Fibroblast of pulmonary artery (primary cell): ENCODE results near the gene CHID1.

ENCODE experiments used
- DNase-seq: peaks from one replicate; pipeline ENCODE4 v3.0.0-alpha.2; 2010; ENCODE audit warnings: low read depth
- H3K4me3 ChIP-seq: replicated peaks from 2 replicates; pipeline ENCODE4 v1.5.1; 2011; ENCODE audit warnings: low read depth, mild to moderate bottlenecking, control low read depth, low read length, moderate library complexity
- CTCF ChIP-seq: IDR thresholded peaks from 2 replicates; pipeline ENCODE4 v1.5.1; 2011; ENCODE audit warnings: mild to moderate bottlenecking, control low read depth, low read length, inconsistent platforms; ENCODE audit errors: missing control alignments

The CHID1 gene

DNA sequence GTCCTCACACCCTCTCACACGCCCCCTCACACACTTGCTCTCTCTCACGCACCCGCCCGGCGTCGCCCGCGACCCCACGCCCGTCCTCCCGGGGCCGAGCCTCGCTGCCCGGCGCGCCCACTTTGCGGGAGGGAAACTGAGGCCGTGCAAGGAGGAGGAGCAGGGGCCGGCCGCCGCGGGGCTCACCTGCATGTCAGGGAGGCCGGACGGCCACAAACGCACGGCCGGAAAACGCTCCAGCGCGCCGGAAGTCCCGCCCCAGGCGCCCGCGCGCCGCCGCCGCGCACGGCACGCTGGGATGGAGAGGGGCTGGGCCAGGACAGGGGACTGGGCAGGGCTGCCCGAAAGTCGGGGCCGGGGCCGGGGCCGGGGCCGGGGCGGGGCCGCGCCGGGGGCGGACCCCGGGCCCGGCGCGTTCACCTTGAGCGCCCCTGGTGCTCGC lies at the start of gene CHID1:
CHID1 (minus strand) TSS at position 222 of the 442 bp plus-strand sequence. CDS start 5,994 bp downstream, outside the sequence.
- TF ChIP-seq CTCF: no peak
- DNase-seq: peak; percentile 75
- H3K4me3 ChIP-seq: peak within 1 kb of the TSS; percentile 76

GRCh38 chr11:959608-960007 lies 49.0 kb upstream of the CHID1 start:
- no peak overlapping the region for H3K4me3 ChIP-seq
- no peak for TF ChIP-seq CTCF
- DNase-seq: no peak

GRCh38 chr11:959027-959426 lies 48.4 kb upstream of the CHID1 start:
- no peak overlapping the region for H3K4me3 ChIP-seq
- no peak for DNase-seq
- TF ChIP-seq CTCF: no peak

GRCh38 chr11:958101-958500 lies 47.5 kb upstream of the CHID1 start:
- no peak overlapping the region for H3K4me3 ChIP-seq
- TF ChIP-seq CTCF: no peak
- no peak for DNase-seq

DNA sequence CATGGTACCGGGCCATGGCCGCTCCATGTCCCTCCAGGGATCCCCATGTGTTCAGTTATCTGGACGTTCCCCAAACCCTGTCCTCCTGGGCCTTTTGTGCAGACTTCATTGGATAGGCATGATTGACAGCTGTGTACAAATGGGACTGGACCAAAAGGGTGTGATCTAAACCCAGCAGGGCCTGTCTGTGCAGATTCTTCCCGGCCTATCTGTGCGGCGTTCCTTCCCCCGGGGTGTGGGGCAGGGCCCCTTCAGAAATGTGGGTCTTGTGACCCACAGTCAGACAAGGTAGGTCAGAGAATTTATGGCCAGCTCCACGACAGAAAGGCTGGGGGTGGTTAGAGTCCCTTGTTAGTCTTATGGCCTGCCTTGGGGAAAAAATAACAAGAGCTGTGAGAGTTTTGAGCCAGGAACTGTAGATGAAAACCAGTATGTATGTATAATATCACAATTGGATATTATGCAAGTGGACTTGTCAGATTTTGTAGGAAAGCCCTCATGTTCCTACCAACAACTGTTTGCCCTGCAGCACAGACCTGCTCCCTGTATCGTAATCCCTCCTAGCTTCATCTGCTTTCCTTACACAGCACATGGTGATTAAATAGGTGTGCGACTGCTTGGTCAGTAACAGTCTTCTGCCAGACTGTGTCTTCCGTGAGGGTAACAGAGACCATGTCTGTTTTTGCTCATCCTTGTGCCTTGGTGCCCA lies 46.8 kb upstream of the CHID1 start:
- DNase-seq: no peak
- TF ChIP-seq CTCF: no peak
- no peak overlapping the region for H3K4me3 ChIP-seq

- TF ChIP-seq CTCF: no peak
- DNase-seq: no peak
- H3K4me3 ChIP-seq: no peak overlapping the region
Measured at GRCh38 chr11:955154-956063, 44.8 kb upstream of the CHID1 start.
